Calu3 (cell line): ENCODE measurements around the gene AMBP. TPM values are rescaled to one million over a fixed set of nuclear protein-coding genes. Genes with fewer than 3 reads are reported as not detected.

Experiments used
- BruUV-seq: library from RNA; stranded (reverse); fragments of 400-500 nt; replicated peaks from 2 replicates; lab custom pipeline; 2021; lab: Mats Ljungman, UMichigan
- CTCF ChIA-PET: fragments of 300-600 bp; sonication (Branson Sonifier 250); formaldehyde crosslinking; loops from one replicate; lab custom pipeline; 2022; ENCODE audit warnings: antibody characterized with exemption; lab: Charles Lee
- DNase-seq: peaks from one replicate; pipeline ENCODE4 v3.0.0; 2022
- H3K27ac Mint-ChIP-seq: one replicate; pipeline ENCODE4 v1.8.0; 2022; ENCODE audit warnings: mixed read lengths; ENCODE audit not compliant: unreplicated experiment
- H3K27me3 Mint-ChIP-seq: one replicate; pipeline ENCODE4 v1.8.0; 2022; ENCODE audit warnings: mixed read lengths; ENCODE audit not compliant: unreplicated experiment
- H3K36me3 Mint-ChIP-seq: one replicate; pipeline ENCODE4 v1.8.0; 2022; ENCODE audit warnings: mild to moderate bottlenecking, moderate library complexity, mixed read lengths; ENCODE audit not compliant: insufficient read depth, unreplicated experiment
- H3K4me1 Mint-ChIP-seq: one replicate; pipeline ENCODE4 v1.8.0; 2022; ENCODE audit warnings: mild to moderate bottlenecking, low read depth, mixed read lengths; ENCODE audit not compliant: unreplicated experiment
- H3K4me3 Mint-ChIP-seq: one replicate; pipeline ENCODE4 v1.8.0; 2022; ENCODE audit warnings: mild to moderate bottlenecking, low read depth, moderate library complexity, mixed read lengths; ENCODE audit not compliant: unreplicated experiment
- H3K9me3 Mint-ChIP-seq: one replicate; pipeline ENCODE4 v1.8.0; 2022; ENCODE audit warnings: low read depth, mixed read lengths; ENCODE audit not compliant: unreplicated experiment
- CTCF ChIP-seq: fragments of 200-600 bp; IDR thresholded peaks from one replicate; pipeline ENCODE4 v1.8.0; 2022; ENCODE audit warnings: antibody characterized with exemption; ENCODE audit not compliant: unreplicated experiment
- intact Hi-C: fragments of 100-400 bp; cut with micrococcal nuclease; formaldehyde crosslinking; loops from one replicate; pipeline ENCODE4 v1.10.0; 2022; ENCODE audit not compliant: unreplicated experiment
- total RNA-seq: library from RNA; stranded (reverse); gene quantifications from 2 replicates; pipeline ENCODE4 v1.2.3, GENCODE V29; 2022

The AMBP gene
- total RNA-seq, 1 experiment from 2014 or later = 2.7 TPM

GRCh38 chr9:114060711-114061110 is 17.4 kb downstream of the AMBP start:
- no peak overlapping the region for H3K4me3 Mint-ChIP-seq
- CTCF ChIA-PET = no interaction called here
- H3K27ac Mint-ChIP-seq = no peak overlapping the region
- H3K4me1 Mint-ChIP-seq = peaks cover 8% of the 10 kb centered on the region
- no peaks in the 10 kb centered on the region for H3K27me3 Mint-ChIP-seq
- H3K9me3 Mint-ChIP-seq = no peaks in the 10 kb centered on the region
- intact Hi-C loops = no loop called here
- no peak for DNase-seq
- BruUV-seq = no TSS peak
- no peak for TF ChIP-seq CTCF
- H3K36me3 Mint-ChIP-seq = no peaks in the 10 kb centered on the region

GRCh38 chr9:114060070-114060469 is 18.0 kb downstream of the AMBP start:
- Mint-ChIP-seq H3K4me3 (no peak overlapping the region), H3K27me3 (no peaks in the 10 kb centered on the region), H3K36me3 (no peaks in the 10 kb centered on the region), H3K4me1 (peaks cover 8% of the 10 kb centered on the region), H3K9me3 (no peaks in the 10 kb centered on the region), H3K27ac (no peak overlapping the region)
- intact Hi-C loops = no loop called here
- no TSS peak for BruUV-seq
- CTCF ChIA-PET = interaction anchor here (0.5 kb wide), 1 partner anchor 381 kb away, joined by 3 read pairs; no protein-coding TSS in a partner anchor
- no peak for TF ChIP-seq CTCF
- DNase-seq = no peak

- Mint-ChIP-seq H3K27me3 (no peaks in the 10 kb centered on the region), H3K4me3 (no peak overlapping the region), H3K36me3 (no peaks in the 10 kb centered on the region), H3K4me1 (peaks cover 8% of the 10 kb centered on the region), H3K27ac (no peak overlapping the region), H3K9me3 (no peaks in the 10 kb centered on the region)
- no peak for DNase-seq
- intact Hi-C loops = no loop called here
- CTCF ChIA-PET = no interaction called here
- no peak for TF ChIP-seq CTCF
- no TSS peak for BruUV-seq
These were observed 18.9 kb downstream of the AMBP start for GRCh38 chr9:114059047-114059803.

- H3K36me3 Mint-ChIP-seq = no peaks in the 10 kb centered on the region
- no peak for TF ChIP-seq CTCF
- H3K27ac Mint-ChIP-seq = no peak overlapping the region
- DNase-seq = no peak
- H3K9me3 Mint-ChIP-seq = no peaks in the 10 kb centered on the region
- H3K27me3 Mint-ChIP-seq = no peaks in the 10 kb centered on the region
- H3K4me3 Mint-ChIP-seq = no peak overlapping the region
- intact Hi-C loops = no loop called here
- H3K4me1 Mint-ChIP-seq = peaks cover 8% of the 10 kb centered on the region
- CTCF ChIA-PET = no interaction called here
- BruUV-seq = no TSS peak
These were observed 19.4 kb downstream of the AMBP start for GRCh38 chr9:114058688-114059046.
